BLaER1 treated with 17β-estradiol and CSF1 and Interleukin-3, amounts not matched to agents 10 nM and 100 nM (cell line): ENCODE measurements around the gene SLC25A1.

Source experiments
- H3K27ac ChIP-seq, 11 experiments: shearing (Covaris generic); formaldehyde crosslinking; 2 replicates each; pipeline ENCODE4 v1.8.1; 2022
- H3K27me3 ChIP-seq, 11 experiments: shearing (Covaris generic); formaldehyde crosslinking; 2 replicates each; pipeline ENCODE4 v1.8.1; 2022
- H3K36me3 ChIP-seq, 11 experiments: shearing (Covaris generic); formaldehyde crosslinking; 2 replicates each; pipeline ENCODE4 v1.8.1; 2022
- H3K4me1 ChIP-seq, 10 experiments: shearing (Covaris generic); formaldehyde crosslinking; 2 replicates each; pipeline ENCODE4 v1.8.1; 2022
- H3K4me2 ChIP-seq, 11 experiments: shearing (Covaris generic); formaldehyde crosslinking; 2 replicates each; pipeline ENCODE4 v1.8.1; 2022
- H3K4me3 ChIP-seq, 10 experiments: shearing (Covaris generic); formaldehyde crosslinking; 2 replicates each; pipeline ENCODE4 v1.8.1; 2022
- H3K9ac ChIP-seq, 11 experiments: shearing (Covaris generic); formaldehyde crosslinking; 2 replicates each; pipeline ENCODE4 v1.8.1; 2022
- H3K9me3 ChIP-seq, 11 experiments: shearing (Covaris generic); formaldehyde crosslinking; replicated peaks in 1 of 11; 2 replicates each; pipeline ENCODE4 v1.8.1; 2022
- H4K20me1 ChIP-seq, 11 experiments: shearing (Covaris generic); formaldehyde crosslinking; 2 replicates each; pipeline ENCODE4 v1.8.1; 2022
- Cebpa-rat ChIP-seq, 11 experiments: shearing (Covaris generic); IDR thresholded peaks; 2 replicates each; pipeline ENCODE4 v1.8.1; 2022

Gene SLC25A1

GRCh38 chr22:19201869-19202798 lies 23.6 kb upstream of the SLC25A1 start:
- Histone ChIP-seq H3K27ac (no peak overlapping the region), H3K9me3 (no peaks in the 10 kb centered on the region), H4K20me1 (no peaks in the 10 kb centered on the region), H3K4me1 (no peaks in the 10 kb centered on the region), H3K36me3 (peaks cover 0 to 13% (median 0%) of the 10 kb centered on the region in 11 experiments; a peak in 3 of 22 replicates), H3K4me3 (no peak overlapping the region), H3K27me3 (no peaks in the 10 kb centered on the region), H3K9ac (no peak overlapping the region), H3K4me2 (no peak overlapping the region)
- no peak for TF ChIP-seq Cebpa-rat (IDR thresholded peaks at IDR 0.05)

- Histone ChIP-seq H4K20me1 (no peaks in the 10 kb centered on the region), H3K36me3 (peaks cover 0 to 21% (median 0%) of the 10 kb centered on the region in 11 experiments; a peak in 7 of 22 replicates), H3K4me1 (peaks cover 0 to 5% (median under 1%) of the 10 kb centered on the region in 10 experiments; a peak in 10 of 20 replicates), H3K9ac (no peak overlapping the region), H3K27me3 (no peaks in the 10 kb centered on the region), H3K4me2 (no peak overlapping the region), H3K4me3 (no peak overlapping the region), H3K27ac (no peak overlapping the region), H3K9me3 (no peaks in the 10 kb centered on the region)
- no peak for TF ChIP-seq Cebpa-rat (IDR thresholded peaks at IDR 0.05)
Observed at GRCh38 chr22:19201130-19201868, 22.8 kb upstream of the SLC25A1 start.

GRCh38 chr22:19199479-19199878 lies 20.9 kb upstream of the SLC25A1 start:
- no peaks in the 10 kb centered on the region for H4K20me1 ChIP-seq
- H3K27me3 ChIP-seq, result no peaks in the 10 kb centered on the region
- H3K9ac ChIP-seq, result no peak overlapping the region
- H3K36me3 ChIP-seq, result peaks cover 0 to 38% (median 3%) of the 10 kb centered on the region in 11 experiments; a peak in 8 of 22 replicates
- H3K27ac ChIP-seq, result no peak overlapping the region
- H3K4me1 ChIP-seq, result peaks cover 7 to 21% (median 12%) of the 10 kb centered on the region in 10 experiments
- TF ChIP-seq Cebpa-rat (IDR thresholded peaks at IDR 0.05), result no peak
- H3K9me3 ChIP-seq, result peaks cover 0 to 3% (median 0%) of the 10 kb centered on the region in 11 experiments; a peak in 2 of 22 replicates
- H3K4me2 ChIP-seq, result no peak overlapping the region
- H3K4me3 ChIP-seq, result no peak overlapping the region

- H3K9ac ChIP-seq, result no peak overlapping the region
- peaks cover 0 to 51% (median 15%) of the 10 kb centered on the region in 11 experiments; a peak in 11 of 22 replicates for H3K36me3 ChIP-seq
- no peak overlapping the region for H3K27ac ChIP-seq
- peaks cover 7 to 21% (median 12%) of the 10 kb centered on the region in 10 experiments for H3K4me1 ChIP-seq
- TF ChIP-seq Cebpa-rat (IDR thresholded peaks at IDR 0.05), result no peak
- H3K4me2 ChIP-seq, result no peak overlapping the region
- H3K9me3 ChIP-seq, result peaks cover 0 to 13% (median 9%) of the 10 kb centered on the region in 11 experiments; a peak in 13 of 22 replicates
- no peaks in the 10 kb centered on the region for H4K20me1 ChIP-seq
- H3K27me3 ChIP-seq, result no peaks in the 10 kb centered on the region
- no peak overlapping the region for H3K4me3 ChIP-seq
Observed at GRCh38 chr22:19197997-19198865, 19.7 kb upstream of the SLC25A1 start.

- H3K4me1 ChIP-seq, result peaks cover 7 to 21% (median 12%) of the 10 kb centered on the region in 10 experiments
- peaks cover 0 to 56% (median 17%) of the 10 kb centered on the region in 11 experiments; a peak in 11 of 22 replicates for H3K36me3 ChIP-seq
- peaks cover 0 to 13% (median 9%) of the 10 kb centered on the region in 11 experiments; a peak in 13 of 22 replicates for H3K9me3 ChIP-seq
- H3K27me3 ChIP-seq, result no peaks in the 10 kb centered on the region
- TF ChIP-seq Cebpa-rat (IDR thresholded peaks at IDR 0.05), result no peak
- H3K4me3 ChIP-seq, result no peak overlapping the region
- H3K9ac ChIP-seq, result no peak overlapping the region
- H4K20me1 ChIP-seq, result no peaks in the 10 kb centered on the region
- H3K4me2 ChIP-seq, result no peak overlapping the region
- H3K27ac ChIP-seq, result no peak overlapping the region
Observed at GRCh38 chr22:19196841-19197612, 18.5 kb upstream of the SLC25A1 start.

- peaks cover 0 to 13% (median 9%) of the 10 kb centered on the region in 11 experiments; a peak in 13 of 22 replicates for H3K9me3 ChIP-seq
- H4K20me1 ChIP-seq, result no peaks in the 10 kb centered on the region
- peaks cover 7 to 21% (median 12%) of the 10 kb centered on the region in 10 experiments for H3K4me1 ChIP-seq
- H3K27me3 ChIP-seq, result no peaks in the 10 kb centered on the region
- peaks cover 0 to 56% (median 17%) of the 10 kb centered on the region in 11 experiments; a peak in 11 of 22 replicates for H3K36me3 ChIP-seq
- peak overlapping the region in 3 of 11 experiments; percentile 28 to 32 (median 30); a peak in 4 of 22 replicates for H3K27ac ChIP-seq
- no peak for TF ChIP-seq Cebpa-rat (IDR thresholded peaks at IDR 0.05)
- no peak overlapping the region for H3K4me3 ChIP-seq
- H3K4me2 ChIP-seq, result peak overlapping the region; percentile 15 to 74 (median 50); a peak in 19 of 22 replicates
- H3K9ac ChIP-seq, result no peak overlapping the region
Observed at GRCh38 chr22:19195796-19196731, 17.5 kb upstream of the SLC25A1 start.
